ENCODE results near the gene SAMD4A. TPM values are rescaled to one million over a fixed set of nuclear protein-coding genes. Genes with fewer than 3 reads are reported as not detected.
A peak's percentile ranks its signal among the peaks of the same experiment; 100 is the strongest.

SAMD4A gene
- total and polyA plus RNA-seq, 2 of the 4 experiments (the other 2 are of a cell fraction), result 22.9 to 38.2 TPM

GRCh38 chr14:54535126-54535525 is 31.8 kb upstream of the SAMD4A start:
- Histone ChIP-seq H2AK5ac (ENCODE audit: low read depth, low read length) (no peak overlapping the region), H4K20me1 (ENCODE audit: insufficient read depth, low read length) (no peaks in the 10 kb centered on the region), H3K18ac (ENCODE audit: low read depth, low read length) (no peak overlapping the region), H3K9me3 (ENCODE audit: control insufficient read depth, insufficient read depth, low read length) (no peaks in the 10 kb centered on the region), H3K4me3 (ENCODE audit: insufficient read depth, low read depth, low read length) (no peak overlapping the region), H2BK5ac (ENCODE audit: low read depth, low read length, poor library complexity, severe bottlenecking) (no peak overlapping the region), H2BK15ac (ENCODE audit: low read depth, low read length) (no peak overlapping the region), H3K27ac (ENCODE audit: insufficient read depth, low read length) (no peak overlapping the region), H3K14ac (replicated peaks; ENCODE audit: low read depth, low read length) (no peak overlapping the region), H4K8ac (ENCODE audit: low read depth in 2 of 2, low read length in 2 of 2) (no peak overlapping the region), H4K5ac (ENCODE audit: low read depth, low read length) (no peak overlapping the region), H3K4me1 (ENCODE audit: control insufficient read depth, insufficient read depth, low read length) (no peaks in the 10 kb centered on the region), H3K27me3 (ENCODE audit: control insufficient read depth, insufficient read depth, low read length) (no peaks in the 10 kb centered on the region), H3K36me3 (ENCODE audit: control insufficient read depth, insufficient read depth, low read length) (peaks cover 11% of the 10 kb centered on the region), H2AK9ac (replicated peaks; ENCODE audit: low read depth, low read length, poor library complexity) (no peak overlapping the region), H3K4ac (ENCODE audit: low read depth, low read length) (no peak overlapping the region), H3K9ac (ENCODE audit: low read depth, low read length) (no peak overlapping the region), H4K91ac (ENCODE audit: insufficient read depth, low read depth, low read length) (no peak overlapping the region), H3K56ac (ENCODE audit: extremely low read depth, insufficient read depth, low read length) (no peak overlapping the region), H3K4me2 (ENCODE audit: low read depth, low read length) (no peak overlapping the region), H2BK20ac (ENCODE audit: low read depth, low read length) (no peak overlapping the region), H2BK120ac (ENCODE audit: low read depth, low read length) (no peak overlapping the region), H3K9me1 (ENCODE audit: insufficient read depth, low read length) (peaks cover 2% of the 10 kb centered on the region; the same call in 1 of the 2 replicates), H3K23ac (ENCODE audit: low read depth, low read length) (no peak overlapping the region), H2AFZ (replicated peaks; ENCODE audit: low read length, poor library complexity) (no peak overlapping the region), H3K79me1 (ENCODE audit: low read depth in 1 of 2, low read length in 2 of 2) (no peaks in the 10 kb centered on the region; a peak in 1 of 4 replicates)
- no TSS peak for BruUV-seq (replicated peaks)
- DNase-seq (peak; percentile 10), ATAC-seq (ENCODE audit: low read depth) (no peak)
- WGBS, 2 experiments (ENCODE audit: extremely low coverage in 2 of 2, insufficient read length in 1 of 2), result no CpG with 5 or more reads among the region's 1 CpG
- ChIA-PET POLR2A (ENCODE audit: unreplicated experiment) (no interaction called here), CTCF (no interaction called here)
- intact Hi-C loops (cut with micrococcal nuclease) (no loop called here), in situ Hi-C loops (cut with MboI; ENCODE audit: low sequenced_read_pairs) (no loop called here), dilution Hi-C loops (cut with HindIII; ENCODE audit: low sequenced_read_pairs, unreplicated experiment) (no loop called here)
- no peak for TF ChIP-seq RFX5 (IDR thresholded peaks at IDR 0.05; ENCODE audit: low read depth, low read length)
- no peak for TF ChIP-seq CTCF (conservative IDR thresholded peaks at IDR 0.05; ENCODE audit: low read depth, low read length)
- TF ChIP-seq CHD1 (IDR thresholded peaks at IDR 0.05; ENCODE audit: low read depth, low read length), result no peak
- TF ChIP-seq FOS (IDR thresholded peaks at IDR 0.05; ENCODE audit: low read depth, low read length), result no peak
- TF ChIP-seq NFE2L2 (IDR thresholded peaks at IDR 0.05; ENCODE audit: low read depth, low read length), result no peak
